Adrenal gland (tissue), 12 donors: ENCODE results near the gene NRM. TPM values are rescaled to one million over a fixed set of nuclear protein-coding genes. Genes with fewer than 3 reads are reported as not detected.

Source experiments
- DNase-seq, 7 donors: peaks; one replicate each; pipeline ENCODE4 v3.0.0-alpha.2; 2019 to 2020
- H3K27ac ChIP-seq, 5 donors: fragments of 200-600 bp; sonication (generic) in 4 of 5; 1 replicate in 3 of 5; 2 replicates in 2 of 5; pipeline versions ENCODE4 v1.5.1 to v1.8.0; 2016 to 2020; ENCODE audit warnings: mild to moderate bottlenecking in 1 of 5
- H3K27me3 ChIP-seq: fragments of 200-600 bp; 2 replicates; pipeline ENCODE4 v1.8.0; 2021
- H3K36me3 ChIP-seq, 2 donors: fragments of 200-600 bp; replicated peaks in 1 of 2; 1 replicate in 1 of 2; 2 replicates in 1 of 2; pipeline versions ENCODE4 v1.5.1 to v1.8.0; 2018 to 2022
- H3K4me1 ChIP-seq, 2 donors: fragments of 200-600 bp; replicated peaks in 1 of 2; 1 replicate in 1 of 2; 2 replicates in 1 of 2; pipeline versions ENCODE4 v1.5.1 to v1.8.0; 2018 to 2021
- H3K4me3 ChIP-seq, 4 donors: fragments of 200-600 bp; sonication (generic) in 3 of 4; one replicate each; pipeline ENCODE4 v1.5.1; 2016 to 2018
- H3K9me3 ChIP-seq, 3 donors: fragments of 200-600 bp; sonication (generic) in 1 of 3; replicated peaks in 1 of 3; 1 replicate in 2 of 3; 2 replicates in 1 of 3; pipeline versions ENCODE4 v1.5.1 to v1.8.0; 2016 to 2021
- CTCF ChIP-seq, 6 experiments: fragments of 450-650 bp in 4 of 6; fragments of 200-600 bp in 2 of 6; sonication (generic) in 1 of 6; IDR thresholded peaks; 1 replicate in 5 of 6; 2 replicates in 1 of 6; pipeline versions ENCODE4 v1.5.1 to v1.8.0; 2016 to 2021; ENCODE audit warnings: antibody characterized with exemption in 6 of 6, mild to moderate bottlenecking in 2 of 6, moderate library complexity in 1 of 6
- POLR2A ChIP-seq, 2 donors: fragments of 450-650 bp; IDR thresholded peaks; one replicate each; pipeline ENCODE4 v1.6.1; 2017; ENCODE audit warnings: antibody characterized with exemption in 2 of 2, mild to moderate bottlenecking in 2 of 2, moderate library complexity in 1 of 2
- WGBS, 4 donors: extraction: QIAGEN DNeasy Blood & Tissue Kit in 2 of 4; methylation state at CpG; one replicate each; pipeline versions ENCODE4 v1.1.5 to v1.1.7; 2013 to 2017; 5-methylcytosine and 5-hydroxymethylcytosine counted together
- intact Hi-C, 2 donors: fragments of 100-400 bp; cut with DNase I; formaldehyde crosslinking; loops; one replicate each; pipeline versions ENCODE4 v1.14.1 to v1.15.0; 2022 to 2023
- polyA plus RNA-seq, 3 donors: library from polyadenylated mRNA; stranded (reverse); fragments of 200-250 nt in 2 of 3; fragments of 350-450 nt in 1 of 3; fragmentation: Illumina TruSeq in 1 of 3; extraction: RNeasy Lipid Tissue Mini Kit (QIAGEN cat#74804) in 1 of 3; gene quantifications; one replicate each; pipeline ENCODE4 v1.2.3, GENCODE V29; 2013 to 2014
- total RNA-seq, 9 donors: library from RNA; depleted of rRNA in 4 of 9; stranded (reverse); fragments of >200 nt in 4 of 9; fragments of 120-200 nt in 1 of 9; fragmentation: NEBNext Ultra II Directional in 1 of 9; extraction: Animal tissue kit (Norgen Biotek cat#: 25700) in 1 of 9; gene quantifications; one replicate each; pipeline versions ENCODE4 v1.1.0 to v1.2.4, GENCODE V29; 2013 to 2023
- donor health status: healthy with polysubstance abuse.
- donor health status: Bipolar disorder and iron deficiency.
- donor health status: DM: yes; HTN: yes; CAD: no.
- donor health status: DM: no; HTN: no; CAD: no.
- donor health status: DM: no; HTN: no; CAD: no.
- donor health status: DM: yes; HTN: yes; CAD: no.

NRM gene
- total and polyA plus RNA-seq, 12 donors = 1.8 to 39.3 (median 10.7) TPM

- DNase-seq = peak in 4 of 7 donors; percentile 41 to 53 (median 48)
- Histone ChIP-seq H3K27me3 (no peaks in the 10 kb centered on the region), H3K4me3 (peak overlapping the region in 2 of 4 donors; percentile 22 to 72), H3K27ac (peak overlapping the region in 4 of 5 donors; percentile 94 to 98 (median 96)), H3K4me1 (peaks cover 53 to 79% of the 10 kb centered on the region in 2 donors), H3K9me3 (no peaks in the 10 kb centered on the region), H3K36me3 (no peaks in the 10 kb centered on the region)
- intact Hi-C loops = no loop called here
- WGBS, 4 donors = 39 to 64% (median 57%) methylated on average over 12 to 21 of the region's 21 CpGs
- no peak for TF ChIP-seq POLR2A (IDR thresholded peaks at IDR 0.05)
- no peak for TF ChIP-seq CTCF (IDR thresholded peaks at IDR 0.05)
These were observed 6.2 kb downstream of the NRM start for GRCh38 chr6:30684386-30685156.

- Histone ChIP-seq H3K4me1 (peaks cover 53 to 82% of the 10 kb centered on the region in 2 donors), H3K27ac (peak overlapping the region; percentile 82 to 98 (median 94)), H3K36me3 (no peaks in the 10 kb centered on the region), H3K27me3 (no peaks in the 10 kb centered on the region), H3K4me3 (peak overlapping the region in 2 of 4 donors; percentile 22 to 72), H3K9me3 (no peaks in the 10 kb centered on the region)
- TF ChIP-seq POLR2A (IDR thresholded peaks at IDR 0.05) = no peak
- TF ChIP-seq CTCF (IDR thresholded peaks at IDR 0.05) = no peak
- 34 to 56% (median 39%) methylated on average over 2 of the region's 2 CpGs for WGBS, 4 donors
- DNase-seq = no peak
- intact Hi-C loops = no loop called here
These were observed 6.8 kb downstream of the NRM start for GRCh38 chr6:30683980-30684338.

- TF ChIP-seq CTCF (IDR thresholded peaks at IDR 0.05) (no peak), POLR2A (IDR thresholded peaks at IDR 0.05) (no peak)
- Histone ChIP-seq H3K36me3 (peaks cover 0 to 6% of the 10 kb centered on the region in 2 donors), H3K9me3 (no peaks in the 10 kb centered on the region), H3K27me3 (no peaks in the 10 kb centered on the region), H3K27ac (peak overlapping the region; percentile 67 to 98 (median 92)), H3K4me1 (peaks cover 53 to 85% of the 10 kb centered on the region in 2 donors), H3K4me3 (peak overlapping the region in 1 of 4 donors; percentile 72)
- whole genome bisulfite sequencing, 4 donors = 30 to 57% (median 44%) methylated on average over 7 of the region's 7 CpGs
- no peak for DNase-seq
- intact Hi-C loops = no loop called here
These were observed 7.4 kb downstream of the NRM start for GRCh38 chr6:30683183-30683979.
